H1 (cell line): ENCODE measurements around the gene FOXO6. TPM values are rescaled to one million over a fixed set of nuclear protein-coding genes. Genes with fewer than 3 reads are reported as not detected.
A peak's percentile ranks its signal among the peaks of the same experiment; 100 is the strongest.
"Not testable (repeated sequence)": the region's sequence is repeated elsewhere in the genome, so short reads cannot be mapped to it uniquely, and the experiment has no call there.

Source experiments
- CTCF ChIA-PET: fragments of 300-600 bp; sonication (Branson Sonifier 250); formaldehyde crosslinking; loops from one replicate; lab custom pipeline; 2021; ENCODE audit not compliant: partially characterized antibody; lab: Charles Lee
- POLR2A ChIA-PET: fragments of 300-600 bp; sonication (Branson Sonifier 250); formaldehyde crosslinking; loops from one replicate; lab custom pipeline; 2021; ENCODE audit warnings: inconsistent platforms; ENCODE audit not compliant: partially characterized antibody; lab: Charles Lee
- DNase-seq, 2 experiments: peaks; one replicate each; pipeline versions ENCODE4 v3.0.0 to v3.0.0-alpha.2; 2010 to 2022; ENCODE audit warnings: low spot score in 2 of 2, low read depth in 1 of 2, mixed read lengths in 1 of 2
- FAIRE-seq: peaks from 2 replicates; lab custom pipeline; 2011; peaks lifted over from hg19 to GRCh38; lab: Jason Lieb, UNC
- H2AFZ ChIP-seq: 2 replicates; pipeline ENCODE4 v1.8.1; 2012; ENCODE audit warnings: low read length, inconsistent platforms
- H2AK5ac ChIP-seq: 2 replicates; pipeline ENCODE4 v1.6.1; 2013; ENCODE audit warnings: low read depth, low read length
- H2BK120ac ChIP-seq: replicated peaks from 2 replicates; pipeline ENCODE3; 2013; ENCODE audit warnings: low read depth, low read length, inconsistent platforms
- H2BK12ac ChIP-seq: 2 replicates; pipeline ENCODE4 v1.6.1; 2013; ENCODE audit warnings: low read depth, low read length
- H2BK15ac ChIP-seq: 2 replicates; pipeline ENCODE4 v1.6.1; 2013; ENCODE audit warnings: low read length
- H2BK20ac ChIP-seq: 2 replicates; pipeline ENCODE4 v1.6.1; 2013; ENCODE audit warnings: low read length
- H2BK5ac ChIP-seq: 2 replicates; pipeline ENCODE4 v1.6.1; 2013; ENCODE audit warnings: low read depth, low read length
- H3K14ac ChIP-seq: 2 replicates; pipeline ENCODE4 v1.6.1; 2013; ENCODE audit warnings: inconsistent platforms; ENCODE audit not compliant: insufficient read length
- H3K18ac ChIP-seq: 2 replicates; pipeline ENCODE4 v1.6.1; 2013; ENCODE audit warnings: low read length; ENCODE audit errors: extremely low read depth
- H3K23ac ChIP-seq: 2 replicates; pipeline ENCODE4 v1.6.1; 2013; ENCODE audit warnings: inconsistent platforms; ENCODE audit not compliant: insufficient read length
- H3K23me2 ChIP-seq: 2 replicates; pipeline ENCODE4 v1.6.1; 2013; ENCODE audit warnings: low read depth, low read length
- H3K27ac ChIP-seq: 2 replicates; pipeline ENCODE4 v1.6.1; 2011; ENCODE audit warnings: low read depth, low read length, inconsistent platforms
- H3K27me3 ChIP-seq, 4 experiments: replicated peaks in 1 of 4; 1 replicate in 1 of 4; 2 replicates in 3 of 4; pipeline versions ENCODE4 v1.6.1 to v1.8.1; 2011 to 2013; ENCODE audit warnings: low read length in 3 of 4, mild to moderate bottlenecking in 3 of 4, inconsistent platforms in 2 of 4, mixed read lengths in 2 of 4, moderate library complexity in 1 of 4; ENCODE audit not compliant: control insufficient read depth in 3 of 4, insufficient read depth in 3 of 4; ENCODE audit errors: extremely low read depth in 1 of 4
- H3K36me3 ChIP-seq, 4 experiments: 2 replicates each; pipeline versions ENCODE4 v1.6.1 to v1.8.1; 2011 to 2013; ENCODE audit warnings: mild to moderate bottlenecking in 4 of 4, low read length in 3 of 4, moderate library complexity in 2 of 4, control low read depth in 1 of 4, inconsistent platforms in 1 of 4; ENCODE audit not compliant: insufficient read depth in 4 of 4, control insufficient read depth in 2 of 4
- H3K4ac ChIP-seq: replicated peaks from 2 replicates; pipeline ENCODE3; 2013; ENCODE audit warnings: low read length, low read depth, mixed read lengths, inconsistent platforms; ENCODE audit not compliant: insufficient read length
- H3K4me1 ChIP-seq, 4 experiments: replicated peaks in 1 of 4; 1 replicate in 1 of 4; 2 replicates in 3 of 4; pipeline versions ENCODE4 v1.6.1 to v1.8.1; 2011 to 2013; ENCODE audit warnings: low read length in 3 of 4, inconsistent platforms in 2 of 4, mixed read lengths in 1 of 4; ENCODE audit not compliant: insufficient read depth in 4 of 4, control insufficient read depth in 3 of 4
- H3K4me2 ChIP-seq, 2 experiments: 2 replicates each; pipeline versions ENCODE4 v1.6.1 to v1.8.1; 2011 to 2013; ENCODE audit warnings: low read depth in 2 of 2, low read length in 2 of 2, control low read depth in 1 of 2, inconsistent platforms in 1 of 2, mild to moderate bottlenecking in 1 of 2; ENCODE audit not compliant: insufficient read depth in 1 of 2
- H3K4me3 ChIP-seq, 4 experiments: fragments of 200-600, 300-600 bp in 1 of 4; sonication (generic), shearing (Covaris generic), sonication (Bioruptor Twin) in 1 of 4; 2 replicates each; pipeline versions ENCODE4 v1.5.1 to v1.8.1; 2011 to 2016; ENCODE audit warnings: low read length in 4 of 4, low read depth in 3 of 4, control low read depth in 2 of 4, inconsistent platforms in 2 of 4, mild to moderate bottlenecking in 2 of 4, mixed read lengths in 1 of 4, moderate library complexity in 1 of 4; ENCODE audit not compliant: insufficient read depth in 2 of 4; ENCODE audit errors: extremely low read depth in 1 of 4
- H3K56ac ChIP-seq: replicated peaks from 2 replicates; pipeline ENCODE3; 2013; ENCODE audit warnings: low read depth, mild to moderate bottlenecking, mixed read lengths, low read length, inconsistent platforms; ENCODE audit not compliant: insufficient read length
- H3K79me1 ChIP-seq: 2 replicates; pipeline ENCODE4 v1.6.1; 2013; ENCODE audit warnings: low read depth, low read length, control low read depth
- H3K79me2 ChIP-seq, 2 experiments: 2 replicates each; pipeline versions ENCODE4 v1.6.1 to v1.8.1; 2012 to 2013; ENCODE audit warnings: low read length in 2 of 2, mild to moderate bottlenecking in 2 of 2, inconsistent platforms in 1 of 2; ENCODE audit not compliant: insufficient read depth in 2 of 2, control insufficient read depth in 1 of 2
- H3K9ac ChIP-seq, 4 experiments: replicated peaks in 1 of 4; 1 replicate in 1 of 4; 2 replicates in 3 of 4; pipeline versions ENCODE4 v1.6.1 to v1.8.1; 2011 to 2013; ENCODE audit warnings: low read depth in 3 of 4, low read length in 3 of 4, control low read depth in 2 of 4, mild to moderate bottlenecking in 2 of 4, moderate library complexity in 2 of 4, inconsistent platforms in 1 of 4; ENCODE audit errors: extremely low read depth in 1 of 4
- H3K9me3 ChIP-seq, 2 experiments: 2 replicates each; pipeline versions ENCODE4 v1.6.1 to v1.8.1; 2012 to 2013; ENCODE audit warnings: mild to moderate bottlenecking in 2 of 2, moderate library complexity in 2 of 2, control low read depth in 1 of 2, inconsistent platforms in 1 of 2, low read depth in 1 of 2, low read length in 1 of 2, mixed read lengths in 1 of 2; ENCODE audit not compliant: insufficient read depth in 2 of 2
- H4K20me1 ChIP-seq, 2 experiments: replicated peaks in 1 of 2; 2 replicates each; pipeline versions ENCODE3 to v1.8.1; 2011 to 2013; ENCODE audit warnings: inconsistent platforms in 2 of 2, low read length in 2 of 2, mild to moderate bottlenecking in 1 of 2; ENCODE audit not compliant: insufficient read depth in 2 of 2, control insufficient read depth in 1 of 2
- H4K5ac ChIP-seq: 2 replicates; pipeline ENCODE4 v1.6.1; 2013; ENCODE audit warnings: low read length, low read depth, mixed read lengths, inconsistent platforms; ENCODE audit not compliant: insufficient read length
- H4K8ac ChIP-seq: 2 replicates; pipeline ENCODE4 v1.8.0; 2013; ENCODE audit warnings: mild to moderate bottlenecking, moderate library complexity, low read length, inconsistent platforms; ENCODE audit not compliant: insufficient read depth; ENCODE audit errors: extremely low read depth
- H4K91ac ChIP-seq: replicated peaks from 2 replicates; pipeline ENCODE3; 2013; ENCODE audit warnings: low read length, mixed read lengths, inconsistent platforms; ENCODE audit not compliant: insufficient read length
- WGBS, 2 experiments: shearing (Covaris generic) in 1 of 2; methylation state at CpG; one replicate each; pipeline versions ENCODE4 v1.1.6 to v1.1.7; 2013 to 2015; ENCODE audit warnings: low lambda C conversion rate in 2 of 2, mixed read lengths in 2 of 2, inconsistent platforms in 1 of 2, low coverage in 1 of 2, missing lambda C conversion rate in 1 of 2; ENCODE audit not compliant: insufficient replicate concordance in 2 of 2, insufficient coverage in 1 of 2, insufficient read length in 1 of 2; ENCODE audit errors: extremely low coverage in 1 of 2, missing lambda C conversion rate in 1 of 2; 5-methylcytosine and 5-hydroxymethylcytosine counted together
- polyA plus RNA-seq, 7 experiments: library from polyadenylated mRNA; depleted of rRNA in 3 of 7; stranded (reverse) in 5 of 7; unstranded in 2 of 7; fragments of >200 nt in 5 of 7; fragments of 200-250 nt in 2 of 7; gene quantifications; 1 replicate in 5 of 7; 2 replicates in 1 of 7; 4 replicates in 1 of 7; pipeline versions ENCODE4 v1.2.1 to v1.2.3, GENCODE V29; 2011 to 2013; ENCODE audit warnings: missing spikeins in 2 of 7, mixed read lengths in 2 of 7
- total RNA-seq: library from RNA; stranded (reverse); fragmentation: NEBNext Ultra II Directional; extraction: Animal tissue kit (Norgen Biotek cat#: 25700); gene quantifications from 2 replicates; pipeline ENCODE4 v1.2.1, GENCODE V29; 2021

Gene FOXO6
- total and polyA plus RNA-seq, 2 of the 8 experiments (the other 6 are each of a cell fraction or from before 2014, with no cell fraction given), result 0.59 to 3.0 TPM

- H3K23me2 ChIP-seq, H3K56ac ChIP-seq, H4K5ac ChIP-seq, H3K4me3 ChIP-seq, H3K27me3 ChIP-seq, H4K91ac ChIP-seq, H2BK20ac ChIP-seq, H3K4me2 ChIP-seq, H3K27ac ChIP-seq, H3K23ac ChIP-seq, H3K18ac ChIP-seq, H3K79me2 ChIP-seq, H3K14ac ChIP-seq, H3K4ac ChIP-seq, FAIRE-seq, H2BK5ac ChIP-seq, H2AFZ ChIP-seq, H2BK12ac ChIP-seq, H3K79me1 ChIP-seq, H2AK5ac ChIP-seq, H3K9ac ChIP-seq, H2BK15ac ChIP-seq, H4K20me1 ChIP-seq, H3K4me1 ChIP-seq, H3K9me3 ChIP-seq, H3K36me3 ChIP-seq, H2BK120ac ChIP-seq, H4K8ac ChIP-seq: not testable (repeated sequence)
- DNase-seq, result peak in 1 of 2 experiments; percentile 11
- ChIA-PET POLR2A (interaction anchor here (1.2 to 2.0 kb wide), 5 partner anchors 9 to 104 kb away, joined by 3 to 8 read pairs (median 4); no protein-coding TSS in a partner anchor), CTCF (interaction anchor here (0.8 to 5.2 kb wide), 29 partner anchors 9 to 184 kb away, joined by 3 to 55 read pairs (median 8); partner anchors contain the start of gene EDN2)
- WGBS, 2 experiments, result 91% methylated on average over 6 of the region's 6 CpGs; no CpG with 5 or more reads in 1 of the 2 experiments
These were observed 29.1 kb upstream of the FOXO6 start for GRCh38 chr1:41332161-41332560.
